K562 (cell line): Measurements from ENCODE around the gene TPD52L1. TPM values are rescaled to one million over a fixed set of nuclear protein-coding genes. Genes with fewer than 3 reads are reported as not detected.

Experiments used
- ATAC-seq: fragments of 200-7000 bp; cut with Tn5 transposase; 3 replicates; pipeline ENCODE4 v1.9.1; 2020; ENCODE audit warnings: moderate library complexity
- BruUV-seq: library from RNA; stranded (reverse); fragments of 400-500 nt; replicated peaks from 2 replicates; lab custom pipeline; 2021; lab: Mats Ljungman, UMichigan
- CTCF ChIA-PET: fragments of 300-600 bp; formaldehyde crosslinking; extraction: SDS; loops from one replicate; lab custom pipeline; 2021; ENCODE audit warnings: low intra/inter-chr PET ratio; lab: Yijun Ruan, JAX
- POLR2A ChIA-PET: fragments of 300-600, 350-650 bp; sonication (Branson Sonifier 250); formaldehyde crosslinking; extraction: SDS; loops from one replicate; lab custom pipeline; 2021; ENCODE audit warnings: antibody characterized with exemption, inconsistent platforms; lab: Yijun Ruan, JAX
- DNase-seq, 4 experiments: peaks; one replicate each; pipeline versions ENCODE4 v3.0.0 to v3.0.0-alpha.2; 2011 to 2018; ENCODE audit warnings: low spot score in 3 of 4, mixed read lengths in 3 of 4; ENCODE audit errors: extremely low read depth in 1 of 4
- FAIRE-seq: peaks from 2 replicates; lab custom pipeline; 2011; peaks lifted over from hg19 to GRCh38; lab: Jason Lieb, UNC
- H2AFZ ChIP-seq: 2 replicates; pipeline ENCODE4 v1.6.0; 2011; ENCODE audit warnings: low read depth, low read length, control low read depth, inconsistent platforms
- H3K27ac ChIP-seq: fragments of 200-600 bp; 3 replicates; pipeline ENCODE4 v1.8.0; 2011; ENCODE audit warnings: low read depth, mild to moderate bottlenecking, control low read depth, inconsistent platforms, low read length, moderate library complexity, mixed read lengths; ENCODE audit errors: extremely low read depth
- H3K27me3 ChIP-seq, 2 experiments: fragments of 300-600 bp in 1 of 2; 2 replicates in 1 of 2; 3 replicates in 1 of 2; pipeline versions ENCODE4 v1.6.0 to v1.8.0; 2011; ENCODE audit warnings: inconsistent platforms in 2 of 2, low read length in 2 of 2, mild to moderate bottlenecking in 1 of 2, mixed read lengths in 1 of 2, moderate library complexity in 1 of 2; ENCODE audit not compliant: control insufficient read depth in 2 of 2, insufficient read depth in 2 of 2
- H3K36me3 ChIP-seq: fragments of 300-600 bp; 3 replicates; pipeline ENCODE4 v1.8.0; 2011; ENCODE audit warnings: mild to moderate bottlenecking, low read length, inconsistent platforms; ENCODE audit not compliant: control insufficient read depth, insufficient read depth
- H3K4me1 ChIP-seq, 2 experiments: fragments of 200-600 bp in 1 of 2; replicated peaks in 1 of 2; 2 replicates in 1 of 2; 3 replicates in 1 of 2; pipeline versions ENCODE4 v1.5.1 to v1.8.0; 2011; ENCODE audit warnings: inconsistent platforms in 2 of 2, low read length in 2 of 2, mild to moderate bottlenecking in 1 of 2, mixed read lengths in 1 of 2, moderate library complexity in 1 of 2; ENCODE audit not compliant: control insufficient read depth in 2 of 2, insufficient read depth in 2 of 2
- H3K4me2 ChIP-seq: 2 replicates; pipeline ENCODE4 v1.6.1; 2011; ENCODE audit warnings: low read length, control low read depth, inconsistent platforms, mixed read lengths; ENCODE audit not compliant: insufficient read depth
- H3K4me3 ChIP-seq: fragments of 200-600 bp; sonication (generic), shearing (Covaris generic); 2 replicates; pipeline ENCODE4 v1.5.1; 2016; ENCODE audit warnings: control low read depth, inconsistent platforms
- H3K79me2 ChIP-seq: fragments of 200-600 bp; 3 replicates; pipeline ENCODE4 v1.8.0; 2011; ENCODE audit warnings: low read length, inconsistent platforms; ENCODE audit not compliant: control insufficient read depth, insufficient read depth
- H3K9ac ChIP-seq, 2 experiments: 2 replicates each; pipeline versions ENCODE4 v1.6.0 to v1.6.1; 2011; ENCODE audit warnings: low read depth in 2 of 2, low read length in 2 of 2, control low read depth in 1 of 2, inconsistent platforms in 1 of 2, mild to moderate bottlenecking in 1 of 2, mixed read lengths in 1 of 2; ENCODE audit not compliant: insufficient read depth in 1 of 2
- H3K9me1 ChIP-seq: one replicate; pipeline ENCODE4 v1.6.0; 2011; ENCODE audit warnings: inconsistent platforms, mild to moderate bottlenecking, low read length, moderate library complexity; ENCODE audit not compliant: control insufficient read depth, insufficient read depth
- H3K9me3 ChIP-seq: replicated peaks from 2 replicates; pipeline ENCODE4 v1.5.1; 2011; ENCODE audit warnings: low read depth, low read length, inconsistent platforms; ENCODE audit not compliant: control insufficient read depth, insufficient read depth
- H4K20me1 ChIP-seq: replicated peaks from 2 replicates; pipeline ENCODE4 v1.6.1; 2011; ENCODE audit warnings: low read length, inconsistent platforms, mixed read lengths; ENCODE audit not compliant: control insufficient read depth, insufficient read depth
- CHD2 ChIP-seq: IDR thresholded peaks from 2 replicates; pipeline ENCODE4 v1.6.1; 2011; ENCODE audit warnings: low read depth, low read length
- GTF2A2 ChIP-seq: IDR thresholded peaks from 2 replicates; pipeline ENCODE4 v1.6.1; 2016; ENCODE audit warnings: mild to moderate bottlenecking, missing genetic modification characterization, missing compliant biosample characterization
- MCM7 ChIP-seq, 2 experiments: fragments of 450-650 bp; IDR thresholded peaks; 2 replicates each; pipeline ENCODE4 v1.6.1; 2016 to 2018
- NBN ChIP-seq: fragments of 450-650 bp; IDR thresholded peaks from 2 replicates; pipeline ENCODE4 v1.6.1; 2016; ENCODE audit warnings: low read depth, mild to moderate bottlenecking
- NFIC ChIP-seq: fragments of 450-650 bp; IDR thresholded peaks from 2 replicates; pipeline ENCODE4 v1.6.1; 2017; ENCODE audit warnings: mild to moderate bottlenecking, inconsistent platforms
- RBM14 ChIP-seq: fragments of 200-400 bp; formaldehyde crosslinking; IDR thresholded peaks from 2 replicates; pipeline ENCODE4 v1.6.1; 2018; ENCODE audit warnings: low read depth, mild to moderate bottlenecking, low read length, moderate library complexity, borderline replicate concordance; ENCODE audit not compliant: insufficient read depth
- RNF2 ChIP-seq: sonication (generic); IDR thresholded peaks from 2 replicates; pipeline ENCODE4 v1.6.1; 2016
- SAFB ChIP-seq: fragments of 200-400 bp; formaldehyde crosslinking; IDR thresholded peaks from 2 replicates; pipeline ENCODE4 v1.6.1; 2017; ENCODE audit warnings: low read depth, low read length, borderline replicate concordance
- SPI1 ChIP-seq: IDR thresholded peaks from 2 replicates; pipeline ENCODE4 v1.6.1; 2011; ENCODE audit warnings: low read depth, low read length, control low read depth, borderline replicate concordance
- TCFL5 ChIP-seq: fragments of 250-450 bp; sonication (Bioruptor Pico); conservative IDR thresholded peaks from 2 replicates; pipeline ENCODE4 v1.6.1; 2021; ENCODE audit warnings: mild to moderate bottlenecking, moderate library complexity, matching md5 sums
- TRIM24 ChIP-seq, 2 experiments: fragments of 450-650 bp; IDR thresholded peaks; 2 replicates each; pipeline ENCODE4 v1.6.1; 2016
- ZNF263 ChIP-seq: sonication (generic); formaldehyde crosslinking; IDR thresholded peaks from 2 replicates; pipeline ENCODE4 v1.8.0; 2022; ENCODE audit warnings: mild to moderate bottlenecking, missing genetic modification reagents, borderline replicate concordance
- ZNF778 ChIP-seq: fragments of 450-650 bp; formaldehyde crosslinking; IDR thresholded peaks from 2 replicates; pipeline ENCODE4 v1.4.0; 2020; ENCODE audit warnings: mild to moderate bottlenecking, moderate library complexity
- WGBS: fragments of 100-300 bp; shearing (Covaris generic); methylation state at CpG from one replicate; pipeline ENCODE4 v1.1.6; 2016; ENCODE audit warnings: low coverage, mixed read lengths; ENCODE audit not compliant: insufficient coverage; ENCODE audit errors: missing lambda C conversion rate; 5-methylcytosine and 5-hydroxymethylcytosine counted together
- in situ Hi-C: fragments of 300-500 bp; cut with MboI; formaldehyde crosslinking; loops from 4 replicates; pipeline ENCODE4 v1.15.0; 2018; ENCODE audit warnings: inconsistent platforms, mixed read lengths
- intact Hi-C: fragments of 100-400 bp; cut with micrococcal nuclease; formaldehyde crosslinking; loops from 2 replicates; pipeline ENCODE4 v1.14.2; 2022
- polyA plus RNA-seq, 8 experiments: library from polyadenylated mRNA; depleted of rRNA in 4 of 8; stranded (reverse) in 5 of 8; unstranded in 3 of 8; fragments of >200 nt; fragmentation: Nextera tagmentation in 2 of 8; fragmentation: Illumina TruSeq in 1 of 8; extraction: Ambion mirVana in 2 of 8; extraction: Trizol in 1 of 8; gene quantifications; 2 replicates each; pipeline versions ENCODE4 v1.2.1 to v1.2.3, GENCODE V29; 2011 to 2014; ENCODE audit warnings: inconsistent platforms in 1 of 8, missing spikeins in 1 of 8
- total RNA-seq, 7 experiments: library from RNA; depleted of rRNA in 6 of 7; stranded (reverse); fragments of >200 nt in 6 of 7; fragmentation: Illumina TruSeq in 2 of 7; extraction: Trizol in 2 of 7; gene quantifications; 2 replicates each; pipeline versions ENCODE4 v1.2.1 to v1.2.3, GENCODE V29; 2011 to 2021; ENCODE audit warnings: low replicate concordance in 1 of 7
- TF ChIP-seq, protein P1 (sequence below): fragments of 450-650 bp; IDR thresholded peaks from 2 replicates; pipeline ENCODE4 v1.6.1; 2016; ENCODE audit warnings: antibody characterized with exemption
- TF ChIP-seq, protein P2 (sequence below): fragments of 250-450 bp; sonication (Bioruptor Pico); IDR thresholded peaks from 2 replicates; pipeline ENCODE4 v1.4.0; 2020; ENCODE audit warnings: mild to moderate bottlenecking, moderate library complexity, borderline replicate concordance
- TF ChIP-seq, protein P3 (sequence below): fragments of 450-650 bp; formaldehyde crosslinking; conservative IDR thresholded peaks from 2 replicates; pipeline ENCODE4 v1.4.0; 2022; ENCODE audit warnings: mild to moderate bottlenecking, missing genetic modification characterization

Gene TPD52L1
- total and polyA plus RNA-seq, 9 of the 15 experiments (the other 6 are each of a cell fraction or from before 2014, with no cell fraction given) = 12.9 to 149 (median 75.7) TPM

DNA sequence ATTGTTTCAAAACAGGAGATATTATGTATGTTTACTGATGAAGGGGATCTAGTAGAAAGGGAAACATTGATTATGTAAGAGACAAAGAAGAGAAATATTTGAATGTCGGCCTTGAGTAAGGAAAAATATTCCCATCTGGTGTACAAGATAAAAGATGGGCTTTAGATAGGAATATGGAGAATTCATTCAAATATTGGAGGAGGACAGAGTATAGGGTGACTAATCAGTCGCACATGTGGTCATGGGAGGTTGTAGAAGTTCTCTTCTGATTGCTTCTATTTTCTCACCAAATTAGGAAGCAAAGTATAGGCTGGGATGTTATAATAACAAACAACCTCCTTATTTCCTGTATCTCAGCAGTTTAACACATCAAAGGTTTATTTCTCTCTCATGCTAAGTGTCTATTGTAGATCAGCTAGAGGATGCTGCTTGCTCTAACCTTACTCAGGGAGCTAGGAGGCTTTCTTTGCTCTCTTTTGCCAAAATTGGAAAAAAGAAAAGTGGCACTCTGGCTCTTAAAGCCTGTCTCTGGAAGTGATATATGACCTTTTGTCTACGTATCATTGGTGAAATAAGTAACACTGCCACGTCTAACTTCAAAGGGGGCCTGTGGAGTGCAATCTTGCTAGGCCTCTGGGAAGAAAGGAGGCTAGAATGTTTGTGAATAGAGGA is 149.4 kb downstream of the TPD52L1 start (continued):
- TF ChIP-seq, protein P1, sequence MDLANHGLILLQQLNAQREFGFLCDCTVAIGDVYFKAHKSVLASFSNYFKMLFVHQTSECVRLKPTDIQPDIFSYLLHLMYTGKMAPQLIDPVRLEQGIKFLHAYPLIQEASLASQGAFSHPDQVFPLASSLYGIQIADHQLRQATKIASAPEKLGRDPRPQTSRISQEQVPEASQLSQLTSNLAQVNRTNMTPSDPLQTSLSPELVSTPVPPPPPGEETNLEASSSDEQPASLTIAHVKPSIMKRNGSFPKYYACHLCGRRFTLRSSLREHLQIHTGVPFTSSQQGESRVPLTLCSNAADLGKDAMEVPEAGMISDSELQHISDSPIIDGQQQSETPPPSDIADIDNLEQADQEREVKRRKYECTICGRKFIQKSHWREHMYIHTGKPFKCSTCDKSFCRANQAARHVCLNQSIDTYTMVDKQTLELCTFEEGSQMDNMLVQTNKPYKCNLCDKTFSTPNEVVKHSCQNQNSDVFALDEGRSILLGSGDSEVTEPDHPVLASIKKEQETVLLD = peak; percentile 14; the same call in 1 of the 2 replicates

DNA sequence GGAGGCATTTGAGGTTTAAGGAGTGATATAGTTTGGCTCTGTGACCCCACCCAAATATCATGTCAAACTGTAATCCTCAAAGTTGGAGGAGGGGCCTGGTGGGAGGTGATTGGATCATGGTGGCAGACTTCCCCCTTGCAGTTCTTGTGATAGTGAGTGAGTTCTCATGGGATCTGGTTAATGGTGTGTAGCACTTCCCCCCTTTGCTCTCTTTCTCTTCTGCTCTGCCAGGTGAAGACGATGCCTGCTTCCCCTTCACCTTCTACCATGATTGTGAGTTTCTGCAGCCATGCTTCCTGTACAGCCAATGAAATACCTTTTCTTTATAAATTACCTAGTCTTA is 149.9 kb downstream of the TPD52L1 start:
- intact Hi-C loops = loop anchor here (5.0 kb wide), 1 partner anchor 341 kb away; the partner anchor contains the start of gene RNF217
- in situ Hi-C loops = loop anchor here (10.0 kb wide), 1 partner anchor 429 kb away; no protein-coding TSS in a partner anchor
- CTCF ChIA-PET = no interaction called here
- TF ChIP-seq MCM7 (IDR thresholded peaks at IDR 0.05) = no peak
- no peak for TF ChIP-seq RBM14
- TF ChIP-seq, protein P2, sequence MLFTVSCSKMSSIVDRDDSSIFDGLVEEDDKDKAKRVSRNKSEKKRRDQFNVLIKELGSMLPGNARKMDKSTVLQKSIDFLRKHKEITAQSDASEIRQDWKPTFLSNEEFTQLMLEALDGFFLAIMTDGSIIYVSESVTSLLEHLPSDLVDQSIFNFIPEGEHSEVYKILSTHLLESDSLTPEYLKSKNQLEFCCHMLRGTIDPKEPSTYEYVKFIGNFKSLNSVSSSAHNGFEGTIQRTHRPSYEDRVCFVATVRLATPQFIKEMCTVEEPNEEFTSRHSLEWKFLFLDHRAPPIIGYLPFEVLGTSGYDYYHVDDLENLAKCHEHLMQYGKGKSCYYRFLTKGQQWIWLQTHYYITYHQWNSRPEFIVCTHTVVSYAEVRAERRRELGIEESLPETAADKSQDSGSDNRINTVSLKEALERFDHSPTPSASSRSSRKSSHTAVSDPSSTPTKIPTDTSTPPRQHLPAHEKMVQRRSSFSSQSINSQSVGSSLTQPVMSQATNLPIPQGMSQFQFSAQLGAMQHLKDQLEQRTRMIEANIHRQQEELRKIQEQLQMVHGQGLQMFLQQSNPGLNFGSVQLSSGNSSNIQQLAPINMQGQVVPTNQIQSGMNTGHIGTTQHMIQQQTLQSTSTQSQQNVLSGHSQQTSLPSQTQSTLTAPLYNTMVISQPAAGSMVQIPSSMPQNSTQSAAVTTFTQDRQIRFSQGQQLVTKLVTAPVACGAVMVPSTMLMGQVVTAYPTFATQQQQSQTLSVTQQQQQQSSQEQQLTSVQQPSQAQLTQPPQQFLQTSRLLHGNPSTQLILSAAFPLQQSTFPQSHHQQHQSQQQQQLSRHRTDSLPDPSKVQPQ (CRISPR knock-in tag) = no peak
- peak; percentile 79 for TF ChIP-seq CHD2
- TF ChIP-seq NBN = 0 out of 2 replicates have a peak, but pooled peaks have one; percentile 8
- TF ChIP-seq, protein P3, sequence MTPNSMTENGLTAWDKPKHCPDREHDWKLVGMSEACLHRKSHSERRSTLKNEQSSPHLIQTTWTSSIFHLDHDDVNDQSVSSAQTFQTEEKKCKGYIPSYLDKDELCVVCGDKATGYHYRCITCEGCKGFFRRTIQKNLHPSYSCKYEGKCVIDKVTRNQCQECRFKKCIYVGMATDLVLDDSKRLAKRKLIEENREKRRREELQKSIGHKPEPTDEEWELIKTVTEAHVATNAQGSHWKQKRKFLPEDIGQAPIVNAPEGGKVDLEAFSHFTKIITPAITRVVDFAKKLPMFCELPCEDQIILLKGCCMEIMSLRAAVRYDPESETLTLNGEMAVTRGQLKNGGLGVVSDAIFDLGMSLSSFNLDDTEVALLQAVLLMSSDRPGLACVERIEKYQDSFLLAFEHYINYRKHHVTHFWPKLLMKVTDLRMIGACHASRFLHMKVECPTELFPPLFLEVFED = no peak
- no peak for TF ChIP-seq SAFB
- no peak for TF ChIP-seq GTF2A2 (tag)
- TF ChIP-seq RNF2 = no peak
- no peak for TF ChIP-seq ZNF778
- peak; percentile 75; the same call in 1 of the 2 replicates for TF ChIP-seq SPI1
- TF ChIP-seq ZNF263 = 0 out of 2 replicates have a peak, but pooled peaks have one; percentile 1
- TF ChIP-seq TRIM24 (IDR thresholded peaks at IDR 0.05) = 0 out of 4 replicates have a peak, but pooled peaks of 1 of the 2 experiments have one; percentile 15
- TF ChIP-seq TCFL5 (CRISPR knock-in tag) = no peak
- TF ChIP-seq NFIC = no peak

More for the DNA sequence above, 149.9 kb downstream of the TPD52L1 start:
- 0 out of 2 replicates have a peak, but pooled peaks cover 3% of the 10 kb centered on the region for H3K9me3 ChIP-seq
- H3K36me3 ChIP-seq = peaks cover 21% of the 10 kb centered on the region
- H2AFZ ChIP-seq = peak overlapping the region; percentile 73
- ATAC-seq (peak; percentile 3), FAIRE-seq (peak; percentile 15), DNase-seq (peak in 1 of 4 experiments; percentile 73)
- peak overlapping the region; percentile 80; the same call in 1 of the 2 replicates for H3K4me2 ChIP-seq
- POLR2A ChIA-PET = interaction anchor here (1.7 kb wide), 1 partner anchor 9 kb away, joined by 3 read pairs; no protein-coding TSS in a partner anchor
- no peak overlapping the region for H3K4me3 ChIP-seq
- peaks cover 36% of the 10 kb centered on the region for H3K79me2 ChIP-seq
- peak overlapping the region in 1 of 2 experiments; percentile 81; a peak in 1 of 4 replicates for H3K9ac ChIP-seq
- no peaks in the 10 kb centered on the region for H4K20me1 ChIP-seq
- peaks cover 16 to 61% of the 10 kb centered on the region in 2 experiments for H3K4me1 ChIP-seq
- peak overlapping the region; percentile 96 for H3K27ac ChIP-seq
- H3K9me1 ChIP-seq = peaks cover under 1% of the 10 kb centered on the region
- WGBS = 22% methylated on average over 1 of the region's 1 CpG
- BruUV-seq = no TSS peak
- H3K27me3 ChIP-seq = no peaks in the 10 kb centered on the region
